Erythroblast (primary cell): Measurements from ENCODE around the gene CCDC32.

Source experiments
- GATA1 ChIP-seq: IDR thresholded peaks from 2 replicates; pipeline ENCODE4 v1.6.1; 2011; ENCODE audit warnings: low read depth, mild to moderate bottlenecking, control low read depth, low read length, moderate library complexity
- POLR2A ChIP-seq: IDR thresholded peaks from 2 replicates; pipeline ENCODE4 v1.6.1; 2011; ENCODE audit warnings: mild to moderate bottlenecking, low read length

GRCh38 chr15:40549894-40550293 lies 14.9 kb downstream of the CCDC32 start:
- TF ChIP-seq POLR2A (no peak), GATA1 (no peak)
